Testis (tissue), 3 donors: ENCODE measurements around the gene DDX51. TPM values are rescaled to one million over a fixed set of nuclear protein-coding genes. Genes with fewer than 3 reads are reported as not detected.

Source experiments
- DNase-seq: peaks from one replicate; pipeline ENCODE4 v3.0.0-alpha.2; 2019
- H3K27ac ChIP-seq, 2 donors: fragments of 200-600 bp; sonication (generic); one replicate each; pipeline ENCODE4 v1.5.1; 2019
- H3K27me3 ChIP-seq: fragments of 200-600 bp; sonication (generic); one replicate; pipeline ENCODE4 v1.5.1; 2019
- H3K36me3 ChIP-seq: fragments of 200-600 bp; sonication (generic); one replicate; pipeline ENCODE4 v1.5.1; 2017; ENCODE audit warnings: low read depth; ENCODE audit errors: missing control alignments
- H3K4me1 ChIP-seq: fragments of 200-600 bp; sonication (generic); one replicate; pipeline ENCODE4 v1.5.1; 2019
- H3K4me3 ChIP-seq, 2 donors: fragments of 200-600 bp; sonication (generic); one replicate each; pipeline ENCODE4 v1.5.1; 2017 to 2019
- H3K9me3 ChIP-seq: fragments of 200-600 bp; sonication (generic); one replicate; pipeline ENCODE4 v1.5.1; 2017
- POLR2A ChIP-seq: fragments of 450-650 bp; IDR thresholded peaks from one replicate; pipeline ENCODE4 v1.6.1; 2017; ENCODE audit warnings: antibody characterized with exemption, mild to moderate bottlenecking, moderate library complexity
- WGBS, 2 donors: methylation state at CpG; one replicate each; pipeline ENCODE4 v1.1.5; 2018; 5-methylcytosine and 5-hydroxymethylcytosine counted together
- intact Hi-C: fragments of 100-400 bp; cut with DNase I; formaldehyde crosslinking; loops from one replicate; pipeline ENCODE4 v1.15.1; 2023; ENCODE audit warnings: low total_unique reads
- polyA plus RNA-seq: library from polyadenylated mRNA; stranded (reverse); fragments of 350-450 nt; fragmentation: Illumina TruSeq; extraction: RNeasy Lipid Tissue Mini Kit (QIAGEN cat#74804); gene quantifications from one replicate; pipeline ENCODE4 v1.2.3, GENCODE V29; 2014; ENCODE audit warnings: low read depth, low replicate concordance; ENCODE audit not compliant: insufficient read depth
- total RNA-seq, 2 donors: library from RNA; depleted of rRNA; stranded (reverse); fragments of >200 nt; gene quantifications; one replicate each; pipeline ENCODE4 v1.2.3, GENCODE V29; 2016
- TF ChIP-seq, protein P1 (sequence below), 3 experiments: fragments of 450-650 bp in 2 of 3; fragments of 200-600 bp in 1 of 3; sonication (generic) in 1 of 3; IDR thresholded peaks; one replicate each; pipeline ENCODE4 v1.5.1; 2016 to 2019; ENCODE audit warnings: antibody characterized with exemption in 3 of 3, mild to moderate bottlenecking in 2 of 3, moderate library complexity in 1 of 3

Gene DDX51
- total and polyA plus RNA-seq, 3 donors from 2014 or later, result 18.8 to 32.8 (median 29.0) TPM

DNA sequence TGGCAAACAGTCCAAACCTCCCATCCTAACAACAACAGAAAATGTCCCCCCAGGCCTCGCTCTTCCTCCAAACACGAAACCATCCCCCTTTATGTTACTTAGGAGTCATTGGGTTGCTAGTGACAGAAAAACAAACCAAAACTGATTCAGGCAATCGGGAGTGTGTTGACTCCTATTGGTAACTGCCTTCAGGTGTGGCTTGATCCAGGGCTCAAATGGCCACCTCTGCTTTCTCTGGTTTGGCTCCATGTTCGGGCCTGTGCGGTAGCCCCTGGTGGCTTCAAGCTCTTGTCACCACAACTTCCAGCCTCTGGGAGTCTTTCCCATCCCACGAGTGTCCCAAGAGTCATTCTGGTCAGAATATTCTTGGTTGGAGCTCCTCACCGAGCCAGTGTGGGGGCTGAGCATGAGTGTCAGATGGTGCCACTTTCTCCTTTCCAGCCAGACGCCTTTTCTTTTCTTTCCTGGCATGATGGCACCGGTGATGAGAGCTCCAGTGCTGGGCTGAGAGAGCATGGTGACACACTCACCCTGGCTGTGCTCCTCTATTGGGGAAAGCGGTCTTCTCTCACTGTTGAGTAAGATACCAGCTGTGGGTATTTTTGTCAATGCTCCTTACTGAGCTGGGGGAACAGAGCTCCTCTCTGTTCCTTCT, 38.7 kb upstream of the DDX51 start:
- no peak overlapping the region for H3K4me3 ChIP-seq
- H3K4me1 ChIP-seq, result no peaks in the 10 kb centered on the region
- H3K27me3 ChIP-seq, result no peaks in the 10 kb centered on the region
- no peaks in the 10 kb centered on the region for H3K36me3 ChIP-seq
- no peaks in the 10 kb centered on the region for H3K9me3 ChIP-seq
- no peak for TF ChIP-seq POLR2A
- TF ChIP-seq, protein P1, sequence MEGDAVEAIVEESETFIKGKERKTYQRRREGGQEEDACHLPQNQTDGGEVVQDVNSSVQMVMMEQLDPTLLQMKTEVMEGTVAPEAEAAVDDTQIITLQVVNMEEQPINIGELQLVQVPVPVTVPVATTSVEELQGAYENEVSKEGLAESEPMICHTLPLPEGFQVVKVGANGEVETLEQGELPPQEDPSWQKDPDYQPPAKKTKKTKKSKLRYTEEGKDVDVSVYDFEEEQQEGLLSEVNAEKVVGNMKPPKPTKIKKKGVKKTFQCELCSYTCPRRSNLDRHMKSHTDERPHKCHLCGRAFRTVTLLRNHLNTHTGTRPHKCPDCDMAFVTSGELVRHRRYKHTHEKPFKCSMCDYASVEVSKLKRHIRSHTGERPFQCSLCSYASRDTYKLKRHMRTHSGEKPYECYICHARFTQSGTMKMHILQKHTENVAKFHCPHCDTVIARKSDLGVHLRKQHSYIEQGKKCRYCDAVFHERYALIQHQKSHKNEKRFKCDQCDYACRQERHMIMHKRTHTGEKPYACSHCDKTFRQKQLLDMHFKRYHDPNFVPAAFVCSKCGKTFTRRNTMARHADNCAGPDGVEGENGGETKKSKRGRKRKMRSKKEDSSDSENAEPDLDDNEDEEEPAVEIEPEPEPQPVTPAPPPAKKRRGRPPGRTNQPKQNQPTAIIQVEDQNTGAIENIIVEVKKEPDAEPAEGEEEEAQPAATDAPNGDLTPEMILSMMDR (IDR thresholded peaks at IDR 0.05), result no peak
- no peak for DNase-seq
- H3K27ac ChIP-seq, result no peak overlapping the region
- WGBS, 2 donors, result 85 to 86% methylated on average over 10 of the region's 10 CpGs
- intact Hi-C loops, result no loop called here

DNA sequence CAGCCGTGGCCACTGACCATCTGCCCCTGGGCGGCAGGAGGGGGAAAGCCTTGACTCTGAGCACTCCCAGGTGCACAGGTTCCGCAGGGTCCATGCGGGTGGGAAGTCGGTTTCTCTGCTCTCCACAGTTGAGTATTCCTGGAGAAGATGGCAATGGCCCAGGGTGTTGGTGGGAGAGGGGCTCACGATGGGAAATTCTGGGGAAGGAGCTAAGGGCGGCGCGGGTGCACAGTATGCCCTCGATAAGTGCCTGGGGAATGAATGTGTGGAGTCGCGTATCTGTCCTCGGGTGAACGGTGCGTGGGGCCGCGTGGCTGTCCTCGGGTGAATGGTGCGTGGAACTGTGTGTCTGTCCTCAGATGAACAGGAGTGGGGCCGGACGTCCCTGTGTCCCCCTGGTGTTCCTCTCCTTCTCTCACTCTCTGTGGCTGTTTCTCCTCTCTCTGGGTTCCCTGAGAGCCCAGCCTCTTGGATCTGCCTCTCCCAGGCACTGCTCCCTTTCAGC, 38.1 kb upstream of the DDX51 start:
- intact Hi-C loops, result no loop called here
- no peaks in the 10 kb centered on the region for H3K4me1 ChIP-seq
- H3K27me3 ChIP-seq, result no peaks in the 10 kb centered on the region
- H3K27ac ChIP-seq, result no peak overlapping the region
- TF ChIP-seq, protein P1 (IDR thresholded peaks at IDR 0.05), result no peak
- no peak for TF ChIP-seq POLR2A
- 86 to 93% methylated on average over 17 to 21 of the region's 21 CpGs for WGBS, 2 donors
- no peak overlapping the region for H3K4me3 ChIP-seq
- no peak for DNase-seq
- no peaks in the 10 kb centered on the region for H3K9me3 ChIP-seq
- no peaks in the 10 kb centered on the region for H3K36me3 ChIP-seq

DNA sequence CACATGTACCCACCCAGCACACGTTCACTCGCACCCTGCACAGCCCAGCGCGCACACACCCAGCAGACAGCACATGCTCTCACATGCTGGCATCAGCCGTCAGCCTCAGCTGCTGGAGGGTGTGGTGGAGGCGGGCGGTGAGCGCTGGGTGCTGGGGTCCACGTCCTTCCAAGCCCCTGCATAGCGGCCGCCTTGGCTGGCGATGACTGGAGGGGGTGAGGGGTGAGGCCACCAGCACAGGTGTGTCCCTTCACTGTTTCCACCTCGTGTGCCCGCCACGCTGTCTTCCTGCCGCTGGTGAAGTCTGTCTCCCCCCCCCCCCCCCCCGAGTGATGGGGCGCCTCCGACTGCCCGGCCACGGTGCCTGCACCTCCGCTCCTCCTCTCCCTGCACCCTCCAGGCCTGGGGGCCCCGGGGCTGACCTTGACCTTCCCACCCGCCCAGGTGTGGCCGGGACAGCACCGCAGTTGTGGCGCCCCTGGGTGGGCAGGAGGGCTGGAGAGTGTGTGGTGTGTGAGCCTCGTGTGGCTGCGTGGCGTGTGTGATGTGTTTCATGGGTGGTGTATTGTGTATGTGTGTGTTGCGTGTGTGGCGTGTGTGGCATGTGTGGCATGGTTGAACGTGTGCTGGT, 37.6 kb upstream of the DDX51 start:
- Histone ChIP-seq H3K27me3 (no peaks in the 10 kb centered on the region), H3K27ac (no peak overlapping the region), H3K9me3 (no peaks in the 10 kb centered on the region), H3K36me3 (no peaks in the 10 kb centered on the region), H3K4me1 (no peaks in the 10 kb centered on the region), H3K4me3 (no peak overlapping the region)
- 83% methylated on average over 2 to 31 of the region's 33 CpGs for WGBS, 2 donors
- intact Hi-C loops, result no loop called here
- DNase-seq, result no peak
- TF ChIP-seq, protein P1 (IDR thresholded peaks at IDR 0.05), result no peak
- TF ChIP-seq POLR2A, result no peak

DNA sequence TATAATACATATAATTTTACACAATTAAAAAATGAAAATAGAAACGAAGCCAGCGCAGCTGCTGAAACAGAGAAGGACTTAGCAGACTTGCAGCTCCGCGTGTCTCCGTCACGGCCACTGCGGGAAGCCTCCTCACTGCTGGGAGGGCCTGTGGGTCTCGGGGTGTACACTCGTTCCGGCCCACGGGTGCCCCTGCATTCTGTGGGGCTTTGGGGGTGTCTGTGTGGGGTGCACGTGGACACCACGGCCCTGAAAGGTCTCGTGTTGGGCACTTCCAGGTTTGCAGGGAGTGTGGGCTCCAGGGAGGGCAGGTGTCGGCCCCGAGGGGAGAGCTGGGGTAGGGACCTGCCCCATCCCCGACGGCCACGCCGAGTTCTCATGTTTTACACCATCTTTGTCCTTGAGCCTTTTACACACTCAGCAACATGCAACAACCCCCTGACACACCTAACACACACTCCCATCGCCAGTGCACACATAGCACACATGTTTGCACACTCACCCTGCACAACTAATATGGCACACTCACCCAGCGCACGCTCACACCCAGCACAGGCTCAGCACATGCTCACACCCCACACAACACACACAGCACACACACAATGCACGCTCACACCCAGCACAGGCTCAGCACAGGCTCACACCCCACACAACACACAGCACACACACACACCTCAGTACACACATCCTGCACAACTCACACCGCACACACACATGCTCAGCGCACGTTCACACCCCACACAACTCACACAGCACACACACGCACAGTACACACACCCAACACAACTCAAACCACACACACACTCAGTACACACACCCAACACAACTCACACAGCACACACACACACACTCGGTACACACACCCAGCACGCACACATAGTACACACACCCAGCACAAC, 36.8 kb upstream of the DDX51 start:
- H3K9me3 ChIP-seq, result no peaks in the 10 kb centered on the region
- no peak for DNase-seq
- H3K27ac ChIP-seq, result no peak overlapping the region
- H3K4me3 ChIP-seq, result no peak overlapping the region
- no peak for TF ChIP-seq POLR2A
- no peaks in the 10 kb centered on the region for H3K36me3 ChIP-seq
- intact Hi-C loops, result no loop called here
- no peaks in the 10 kb centered on the region for H3K27me3 ChIP-seq
- no peaks in the 10 kb centered on the region for H3K4me1 ChIP-seq
- WGBS, 2 donors, result 74 to 77% methylated on average over 25 to 30 of the region's 30 CpGs
